ENCODE data around the gene PCNT.
A peak's percentile ranks its signal among the peaks of the same experiment; 100 is the strongest.

PCNT gene

GRCh38 chr21:46423546-46424038 is 99.6 kb downstream of the PCNT start:
- H3K9me3 ChIP-seq (ENCODE audit: insufficient read depth, low read depth, low read length), result no peaks in the 10 kb centered on the region
- H3K4me3 ChIP-seq (ENCODE audit: low read length), result no peak overlapping the region
- H3K4me1 ChIP-seq (ENCODE audit: insufficient read depth, low read length), result peaks cover 4% of the 10 kb centered on the region; the same call in 1 of the 2 replicates
- peak overlapping the region; percentile 24; the same call in 1 of the 2 replicates for H3K27ac ChIP-seq (ENCODE audit: low read depth, low read length)
- no peak overlapping the region for H3K9ac ChIP-seq (ENCODE audit: low read depth, low read length)
- H3K36me3 ChIP-seq (ENCODE audit: insufficient read depth, low read length), result peaks cover 52% of the 10 kb centered on the region
- H3K27me3 ChIP-seq (ENCODE audit: insufficient read depth, low read length), result no peaks in the 10 kb centered on the region
- WGBS, result no CpG with 5 or more reads among the region's 1 CpG

GRCh38 chr21:46424039-46424591 is 100.2 kb downstream of the PCNT start:
- 88% methylated on average over 17 of the region's 17 CpGs for WGBS
- peaks cover 49% of the 10 kb centered on the region for H3K36me3 ChIP-seq (ENCODE audit: insufficient read depth, low read length)
- no peak overlapping the region for H3K4me3 ChIP-seq (ENCODE audit: low read length)
- H3K27me3 ChIP-seq (ENCODE audit: insufficient read depth, low read length), result no peaks in the 10 kb centered on the region
- H3K4me1 ChIP-seq (ENCODE audit: insufficient read depth, low read length), result peaks cover 4% of the 10 kb centered on the region; the same call in 1 of the 2 replicates
- H3K9ac ChIP-seq (ENCODE audit: low read depth, low read length), result no peak overlapping the region
- H3K27ac ChIP-seq (ENCODE audit: low read depth, low read length), result peak overlapping the region; percentile 46; the same call in 1 of the 2 replicates
- no peaks in the 10 kb centered on the region for H3K9me3 ChIP-seq (ENCODE audit: insufficient read depth, low read depth, low read length)

- Histone ChIP-seq H3K27me3 (ENCODE audit: insufficient read depth, low read length) (no peaks in the 10 kb centered on the region), H3K27ac (ENCODE audit: low read depth, low read length) (no peak overlapping the region), H3K4me3 (ENCODE audit: low read length) (no peak overlapping the region), H3K9me3 (ENCODE audit: insufficient read depth, low read depth, low read length) (no peaks in the 10 kb centered on the region), H3K36me3 (ENCODE audit: insufficient read depth, low read length) (peaks cover 45% of the 10 kb centered on the region), H3K9ac (ENCODE audit: low read depth, low read length) (no peak overlapping the region), H3K4me1 (ENCODE audit: insufficient read depth, low read length) (peaks cover 4% of the 10 kb centered on the region; the same call in 1 of the 2 replicates)
- 95% methylated on average over 7 of the region's 14 CpGs for WGBS
Measured at GRCh38 chr21:46424621-46425020, 100.7 kb downstream of the PCNT start.

- no peaks in the 10 kb centered on the region for H3K27me3 ChIP-seq (ENCODE audit: insufficient read depth, low read length)
- no peaks in the 10 kb centered on the region for H3K9me3 ChIP-seq (ENCODE audit: insufficient read depth, low read depth, low read length)
- no peak overlapping the region for H3K4me3 ChIP-seq (ENCODE audit: low read length)
- WGBS, result 96% methylated on average over 19 of the region's 19 CpGs
- H3K4me1 ChIP-seq (ENCODE audit: insufficient read depth, low read length), result peaks cover 4% of the 10 kb centered on the region; the same call in 1 of the 2 replicates
- H3K9ac ChIP-seq (ENCODE audit: low read depth, low read length), result no peak overlapping the region
- peaks cover 46% of the 10 kb centered on the region for H3K36me3 ChIP-seq (ENCODE audit: insufficient read depth, low read length)
- H3K27ac ChIP-seq (ENCODE audit: low read depth, low read length), result no peak overlapping the region
Measured at GRCh38 chr21:46425041-46425440, 101.1 kb downstream of the PCNT start.

GRCh38 chr21:46425571-46425970 is 101.6 kb downstream of the PCNT start:
- no peaks in the 10 kb centered on the region for H3K9me3 ChIP-seq (ENCODE audit: insufficient read depth, low read depth, low read length)
- 95% methylated on average over 23 of the region's 23 CpGs for WGBS
- H3K36me3 ChIP-seq (ENCODE audit: insufficient read depth, low read length), result peaks cover 48% of the 10 kb centered on the region
- no peak overlapping the region for H3K27ac ChIP-seq (ENCODE audit: low read depth, low read length)
- H3K9ac ChIP-seq (ENCODE audit: low read depth, low read length), result no peak overlapping the region
- H3K4me1 ChIP-seq (ENCODE audit: insufficient read depth, low read length), result peaks cover 4% of the 10 kb centered on the region; the same call in 1 of the 2 replicates
- H3K4me3 ChIP-seq (ENCODE audit: low read length), result no peak overlapping the region
- no peaks in the 10 kb centered on the region for H3K27me3 ChIP-seq (ENCODE audit: insufficient read depth, low read length)

GRCh38 chr21:46426313-46427046 is 102.5 kb downstream of the PCNT start:
- Histone ChIP-seq H3K36me3 (ENCODE audit: insufficient read depth, low read length) (peaks cover 48% of the 10 kb centered on the region), H3K9me3 (ENCODE audit: insufficient read depth, low read depth, low read length) (no peaks in the 10 kb centered on the region), H3K27ac (ENCODE audit: low read depth, low read length) (no peak overlapping the region), H3K27me3 (ENCODE audit: insufficient read depth, low read length) (no peaks in the 10 kb centered on the region), H3K9ac (ENCODE audit: low read depth, low read length) (no peak overlapping the region), H3K4me1 (ENCODE audit: insufficient read depth, low read length) (peaks cover 4% of the 10 kb centered on the region; the same call in 1 of the 2 replicates), H3K4me3 (ENCODE audit: low read length) (no peak overlapping the region)
- WGBS, result 94% methylated on average over 20 of the region's 22 CpGs

GRCh38 chr21:46427516-46427915 is 103.6 kb downstream of the PCNT start:
- H3K9me3 ChIP-seq (ENCODE audit: insufficient read depth, low read depth, low read length), result no peaks in the 10 kb centered on the region
- no peak overlapping the region for H3K27ac ChIP-seq (ENCODE audit: low read depth, low read length)
- H3K36me3 ChIP-seq (ENCODE audit: insufficient read depth, low read length), result peaks cover 57% of the 10 kb centered on the region
- peaks cover 4% of the 10 kb centered on the region; the same call in 1 of the 2 replicates for H3K4me1 ChIP-seq (ENCODE audit: insufficient read depth, low read length)
- 96% methylated on average over 14 of the region's 14 CpGs for WGBS
- no peak overlapping the region for H3K4me3 ChIP-seq (ENCODE audit: low read length)
- H3K27me3 ChIP-seq (ENCODE audit: insufficient read depth, low read length), result no peaks in the 10 kb centered on the region
- H3K9ac ChIP-seq (ENCODE audit: low read depth, low read length), result no peak overlapping the region

- H3K9me3 ChIP-seq (ENCODE audit: insufficient read depth, low read depth, low read length), result no peaks in the 10 kb centered on the region
- H3K4me3 ChIP-seq (ENCODE audit: low read length), result no peak overlapping the region
- peaks cover under 1% of the 10 kb centered on the region; the same call in 1 of the 2 replicates for H3K4me1 ChIP-seq (ENCODE audit: insufficient read depth, low read length)
- no peak overlapping the region for H3K27ac ChIP-seq (ENCODE audit: low read depth, low read length)
- no peaks in the 10 kb centered on the region for H3K27me3 ChIP-seq (ENCODE audit: insufficient read depth, low read length)
- no peak overlapping the region for H3K9ac ChIP-seq (ENCODE audit: low read depth, low read length)
- 96% methylated on average over 23 of the region's 23 CpGs for WGBS
- H3K36me3 ChIP-seq (ENCODE audit: insufficient read depth, low read length), result peaks cover 58% of the 10 kb centered on the region
Measured at GRCh38 chr21:46428286-46428685, 104.3 kb downstream of the PCNT start.

- WGBS, result 95% methylated on average over 44 of the region's 44 CpGs
- H3K27ac ChIP-seq (ENCODE audit: low read depth, low read length), result no peak overlapping the region
- no peaks in the 10 kb centered on the region for H3K9me3 ChIP-seq (ENCODE audit: insufficient read depth, low read depth, low read length)
- H3K27me3 ChIP-seq (ENCODE audit: insufficient read depth, low read length), result no peaks in the 10 kb centered on the region
- H3K4me1 ChIP-seq (ENCODE audit: insufficient read depth, low read length), result no peaks in the 10 kb centered on the region
- peaks cover 64% of the 10 kb centered on the region for H3K36me3 ChIP-seq (ENCODE audit: insufficient read depth, low read length)
- H3K4me3 ChIP-seq (ENCODE audit: low read length), result no peak overlapping the region
- no peak overlapping the region for H3K9ac ChIP-seq (ENCODE audit: low read depth, low read length)
Measured at GRCh38 chr21:46428987-46429710, 105.2 kb downstream of the PCNT start.

GRCh38 chr21:46429754-46430681 is 106.1 kb downstream of the PCNT start:
- peaks cover 73% of the 10 kb centered on the region for H3K36me3 ChIP-seq (ENCODE audit: insufficient read depth, low read length)

More at GRCh38 chr21:46429754-46430681, 106.1 kb downstream of the PCNT start:
- H3K4me3 ChIP-seq (ENCODE audit: low read length), result no peak overlapping the region
- H3K9ac ChIP-seq (ENCODE audit: low read depth, low read length), result no peak overlapping the region
- 92% methylated on average over 31 of the region's 31 CpGs for WGBS
- no peaks in the 10 kb centered on the region for H3K27me3 ChIP-seq (ENCODE audit: insufficient read depth, low read length)
- H3K27ac ChIP-seq (ENCODE audit: low read depth, low read length), result no peak overlapping the region
- H3K4me1 ChIP-seq (ENCODE audit: insufficient read depth, low read length), result no peaks in the 10 kb centered on the region
- no peaks in the 10 kb centered on the region for H3K9me3 ChIP-seq (ENCODE audit: insufficient read depth, low read depth, low read length)

All from HUES64 (cell line).